GM12878 (cell line): ENCODE results near the gene HSD17B14. TPM values are rescaled to one million over a fixed set of nuclear protein-coding genes. Genes with fewer than 3 reads are reported as not detected.

ENCODE experiments used
- ATAC-seq: fragments of 200-7000 bp; cut with Tn5 transposase; 3 replicates; pipeline ENCODE4 v1.9.1; 2020; ENCODE audit warnings: mild to moderate bottlenecking, moderate library complexity
- BruUV-seq: library from RNA; stranded (reverse); fragments of 400-500 nt; replicated peaks from 2 replicates; lab custom pipeline; 2021; lab: Mats Ljungman, UMichigan
- CTCF ChIA-PET: fragments of 300-600 bp; sonication (Branson Sonifier 250); formaldehyde crosslinking; extraction: SDS; loops from one replicate; lab custom pipeline; 2021; ENCODE audit warnings: inconsistent platforms; lab: Yijun Ruan, JAX
- POLR2A ChIA-PET: fragments of 350-600 bp; formaldehyde crosslinking; extraction: SDS; loops from one replicate; lab custom pipeline; 2021; ENCODE audit warnings: inconsistent platforms; lab: Charles Lee
- RAD21 ChIA-PET: fragments of 300-600 bp; sonication (Branson Sonifier 250); formaldehyde crosslinking; loops from one replicate; lab custom pipeline; 2023; ENCODE audit warnings: antibody characterized with exemption; ENCODE audit not compliant: unreplicated experiment; lab: Charles Lee
- SMC1A ChIA-PET: fragments of 300-600 bp; sonication (Branson Sonifier 250); formaldehyde crosslinking; loops from one replicate; lab custom pipeline; 2023; ENCODE audit not compliant: unreplicated experiment, uncharacterized antibody; lab: Charles Lee
- DNase-seq: peaks from one replicate; pipeline ENCODE4 v3.0.0-alpha.2; 2011; ENCODE audit warnings: low read depth, low spot score
- FAIRE-seq: peaks from 3 replicates; lab custom pipeline; 2011; peaks lifted over from hg19 to GRCh38; lab: Jason Lieb, UNC
- H2AFZ ChIP-seq: 2 replicates; pipeline ENCODE4 v1.6.0; 2011; ENCODE audit warnings: low read depth, low read length, control low read depth; ENCODE audit not compliant: control insufficient read depth
- H3K27ac ChIP-seq: 2 replicates; pipeline ENCODE4 v1.5.1; 2011; ENCODE audit warnings: control low read depth; ENCODE audit not compliant: control insufficient read depth, insufficient read depth
- H3K27me3 ChIP-seq, 2 experiments: replicated peaks in 1 of 2; 2 replicates each; pipeline versions ENCODE4 v1.6.0 to v1.6.1; 2011; ENCODE audit warnings: low read length in 1 of 2; ENCODE audit not compliant: control insufficient read depth in 2 of 2, insufficient read depth in 2 of 2
- H3K36me3 ChIP-seq, 2 experiments: 2 replicates each; pipeline ENCODE4 v1.5.1; 2011; ENCODE audit warnings: low read length in 1 of 2; ENCODE audit not compliant: control insufficient read depth in 2 of 2, insufficient read depth in 2 of 2
- H3K4me1 ChIP-seq: 2 replicates; pipeline ENCODE4 v1.6.1; 2011; ENCODE audit warnings: mild to moderate bottlenecking, low read length, moderate library complexity, mixed read lengths; ENCODE audit not compliant: control insufficient read depth, insufficient read depth
- H3K4me2 ChIP-seq: 2 replicates; pipeline ENCODE4 v1.6.0; 2011; ENCODE audit warnings: control low read depth; ENCODE audit not compliant: control insufficient read depth, insufficient read depth
- H3K4me3 ChIP-seq: fragments of 200-600 bp; sonication (generic); 2 replicates; pipeline ENCODE4 v1.5.1; 2016
- H3K79me2 ChIP-seq: 2 replicates; pipeline ENCODE4 v1.6.0; 2011; ENCODE audit warnings: low read length; ENCODE audit not compliant: control insufficient read depth, insufficient read depth
- H3K9ac ChIP-seq: 2 replicates; pipeline ENCODE4 v1.8.0; 2011; ENCODE audit warnings: low read length, control low read depth, mixed read lengths; ENCODE audit not compliant: control insufficient read depth, insufficient read depth
- H3K9me3 ChIP-seq: replicated peaks from 3 replicates; pipeline ENCODE4 v1.5.1; 2011; ENCODE audit warnings: mild to moderate bottlenecking, low read length; ENCODE audit not compliant: control insufficient read depth, insufficient read depth
- H4K20me1 ChIP-seq: 2 replicates; pipeline ENCODE4 v1.6.0; 2011; ENCODE audit not compliant: control insufficient read depth, insufficient read depth
- CHD1 ChIP-seq: IDR thresholded peaks from 2 replicates; pipeline ENCODE4 v1.6.1; 2012; ENCODE audit warnings: low read depth, low read length, improper control_type of control experiment
- CREB1 ChIP-seq: IDR thresholded peaks from 2 replicates; pipeline ENCODE4 v1.6.1; 2012; ENCODE audit warnings: low read depth, mild to moderate bottlenecking, inconsistent platforms
- FOS ChIP-seq: IDR thresholded peaks from 3 replicates; pipeline ENCODE4 v1.6.1; 2011; ENCODE audit warnings: borderline replicate concordance; ENCODE audit not compliant: insufficient read length; ENCODE audit errors: extremely low read depth
- JUNB ChIP-seq: IDR thresholded peaks from 2 replicates; pipeline ENCODE4 v1.6.1; 2016; ENCODE audit warnings: antibody characterized with exemption, mild to moderate bottlenecking
- NFYB ChIP-seq: IDR thresholded peaks from 2 replicates; pipeline ENCODE4 v1.6.1; 2011; ENCODE audit warnings: low read depth, mild to moderate bottlenecking, low read length, improper control_type of control experiment, moderate library complexity; ENCODE audit not compliant: insufficient read depth
- NR2C1 ChIP-seq: fragments of 450-650 bp; IDR thresholded peaks from 2 replicates; pipeline ENCODE4 v1.6.1; 2017; ENCODE audit warnings: antibody characterized with exemption, mild to moderate bottlenecking, moderate library complexity
- NRF1 ChIP-seq: conservative IDR thresholded peaks from 2 replicates; pipeline ENCODE4 v1.6.1; 2011; ENCODE audit warnings: mild to moderate bottlenecking, low read depth, low read length, improper control_type of control experiment
- POLR2AphosphoS5 ChIP-seq: IDR thresholded peaks from 2 replicates; pipeline ENCODE4 v1.6.1; 2011; ENCODE audit warnings: mild to moderate bottlenecking, low read length, inconsistent platforms
- RAD21 ChIP-seq: IDR thresholded peaks from 2 replicates; pipeline ENCODE4 v1.6.1; 2011; ENCODE audit warnings: mild to moderate bottlenecking, low read depth, low read length, moderate library complexity; ENCODE audit not compliant: insufficient read depth
- ZNF687 ChIP-seq: fragments of 450-650 bp; IDR thresholded peaks from 2 replicates; pipeline ENCODE4 v1.6.1; 2017; ENCODE audit warnings: mild to moderate bottlenecking, moderate library complexity
- ZZZ3 ChIP-seq: IDR thresholded peaks from 2 replicates; pipeline ENCODE4 v1.6.1; 2011; ENCODE audit warnings: low read depth; ENCODE audit not compliant: control insufficient read depth, insufficient read length
- WGBS: methylation state at CpG from one replicate; pipeline ENCODE4 v1.1.6; 2016; ENCODE audit warnings: low lambda C conversion rate; ENCODE audit not compliant: insufficient replicate concordance, insufficient coverage; ENCODE audit errors: missing lambda C conversion rate; 5-methylcytosine and 5-hydroxymethylcytosine counted together
- in situ Hi-C: fragments of 300-500 bp; cut with MboI; formaldehyde crosslinking; loops from 9 replicates; pipeline ENCODE4 v1.14.3; 2018; ENCODE audit warnings: mixed read lengths
- intact Hi-C: fragments of 100-400 bp; cut with micrococcal nuclease; formaldehyde crosslinking; loops from one replicate; pipeline ENCODE4 v1.14.2; 2022; ENCODE audit not compliant: unreplicated experiment
- polyA plus RNA-seq, 11 experiments: library from polyadenylated mRNA; depleted of rRNA in 4 of 11; unstranded in 6 of 11; stranded (reverse) in 5 of 11; fragments of >200 nt; fragmentation: Nextera tagmentation in 4 of 11; fragmentation: Illumina TruSeq in 1 of 11; extraction: Ambion mirVana in 4 of 11; extraction: Trizol in 1 of 11; gene quantifications; 1 replicate in 1 of 11; 2 replicates in 10 of 11; pipeline versions ENCODE4 v1.2.1 to v1.2.3, GENCODE V29; 2011 to 2016; ENCODE audit warnings: inconsistent platforms in 2 of 11, missing spikeins in 2 of 11, low read depth in 1 of 11
- total RNA-seq, 4 experiments: library from RNA; depleted of rRNA in 3 of 4; stranded (reverse); fragments of >200 nt in 3 of 4; fragmentation: Illumina TruSeq in 1 of 4; extraction: Trizol in 1 of 4; gene quantifications; 2 replicates each; pipeline versions ENCODE4 v1.2.1 to v1.2.3, GENCODE V29; 2013 to 2021

HSD17B14 gene
- total and polyA plus RNA-seq, 10 of the 15 experiments (the other 5 are each of a cell fraction or from before 2014, with no cell fraction given): 0.21 to 4.1 (median 0.61) TPM

- intact Hi-C loops: no loop called here
- Histone ChIP-seq H3K9me3 (no peaks in the 10 kb centered on the region), H3K79me2 (peaks cover 7% of the 10 kb centered on the region), H2AFZ (no peak overlapping the region), H3K36me3 (no peaks in the 10 kb centered on the region), H4K20me1 (no peaks in the 10 kb centered on the region)
- ChIA-PET SMC1A (no interaction called here), CTCF (interaction anchor here (1.3 to 2.3 kb wide), 2 partner anchors 19 to 28 kb away, joined by 7 to 12 read pairs; no protein-coding TSS in a partner anchor)
- no peak for FAIRE-seq
- TF ChIP-seq NR2C1 (no peak), RAD21 (no peak), CREB1 (no peak), ZZZ3 (no peak), JUNB (no peak), ZNF687 (no peak), NRF1 (no peak), FOS (no peak), NFYB (no peak), POLR2AphosphoS5 (no peak), CHD1 (no peak)
- TF ChIP-seq, all 136 proteins: peak for 0
- RAD21 ChIA-PET: interaction anchor here (0.6 kb wide), 1 partner anchor 19 kb away, joined by 3 read pairs; no protein-coding TSS in a partner anchor
- WGBS: 83% methylated on average over 6 of the region's 6 CpGs
- Histone ChIP-seq H3K4me3 (no peak overlapping the region), H3K27ac (no peak overlapping the region), H3K4me1 (peaks cover 12% of the 10 kb centered on the region; the same call in 1 of the 2 replicates), H3K4me2 (no peak overlapping the region), H3K27me3 (no peaks in the 10 kb centered on the region), H3K9ac (no peak overlapping the region)
- in situ Hi-C loops: no loop called here
- no TSS peak for BruUV-seq
- POLR2A ChIA-PET: interaction anchor here (0.7 kb wide), 1 partner anchor 156 kb away, joined by 3 read pairs; no protein-coding TSS in a partner anchor
- ATAC-seq (no peak), DNase-seq (no peak)
Measured at GRCh38 chr19:48814895-48815294, 21.4 kb downstream of the HSD17B14 start.
